Measurements from ENCODE around the gene SERGEF.

Gene SERGEF

GRCh38 chr11:17855531-17856290 lies 157.1 kb downstream of the SERGEF start:
- Histone ChIP-seq H3K4me3 (replicated peaks; ENCODE audit: insufficient read depth, low read length) (no peak overlapping the region), H3K27me3 (ENCODE audit: insufficient read depth, poor library complexity, severe bottlenecking) (no peaks in the 10 kb centered on the region), H3K27ac (replicated peaks) (no peak overlapping the region)
- no peak for TF ChIP-seq CTCF (IDR thresholded peaks at IDR 0.05; ENCODE audit: insufficient read depth, low read length)
- TF ChIP-seq REST (IDR thresholded peaks at IDR 0.05; ENCODE audit: insufficient replicate concordance, low read depth): no peak
- TF ChIP-seq SPI1 (IDR thresholded peaks at IDR 0.05; ENCODE audit: borderline replicate concordance, low read depth): no peak
- no peak for TF ChIP-seq GABPA (IDR thresholded peaks at IDR 0.05; ENCODE audit: low read depth)
- no peak for TF ChIP-seq POLR2AphosphoS5 (IDR thresholded peaks at IDR 0.05; ENCODE audit: low read depth)
- DNase-seq (ENCODE audit: low read depth in 1 of 2, low spot score in 1 of 2): no peak

GRCh38 chr11:17853280-17853679 lies 159.6 kb downstream of the SERGEF start:
- no peak for DNase-seq (ENCODE audit: low read depth in 1 of 2, low spot score in 1 of 2)
- no peak overlapping the region for H3K27ac ChIP-seq (replicated peaks)
- no peak for TF ChIP-seq SPI1 (IDR thresholded peaks at IDR 0.05; ENCODE audit: borderline replicate concordance, low read depth)
- no peak for TF ChIP-seq REST (IDR thresholded peaks at IDR 0.05; ENCODE audit: insufficient replicate concordance, low read depth)
- no peak for TF ChIP-seq POLR2AphosphoS5 (IDR thresholded peaks at IDR 0.05; ENCODE audit: low read depth)
- TF ChIP-seq GABPA (IDR thresholded peaks at IDR 0.05; ENCODE audit: low read depth): no peak
- TF ChIP-seq CTCF (IDR thresholded peaks at IDR 0.05; ENCODE audit: insufficient read depth, low read length): no peak
- no peak overlapping the region for H3K4me3 ChIP-seq (replicated peaks; ENCODE audit: insufficient read depth, low read length)
- H3K27me3 ChIP-seq (ENCODE audit: insufficient read depth, poor library complexity, severe bottlenecking): no peaks in the 10 kb centered on the region

GRCh38 chr11:17852246-17852645 lies 160.6 kb downstream of the SERGEF start:
- DNase-seq (ENCODE audit: low read depth in 1 of 2, low spot score in 1 of 2): no peak
- TF ChIP-seq GABPA (IDR thresholded peaks at IDR 0.05; ENCODE audit: low read depth) (no peak), POLR2AphosphoS5 (IDR thresholded peaks at IDR 0.05; ENCODE audit: low read depth) (no peak), REST (IDR thresholded peaks at IDR 0.05; ENCODE audit: insufficient replicate concordance, low read depth) (no peak), CTCF (IDR thresholded peaks at IDR 0.05; ENCODE audit: insufficient read depth, low read length) (no peak), SPI1 (IDR thresholded peaks at IDR 0.05; ENCODE audit: borderline replicate concordance, low read depth) (no peak)
- Histone ChIP-seq H3K4me3 (replicated peaks; ENCODE audit: insufficient read depth, low read length) (no peak overlapping the region), H3K27ac (replicated peaks) (no peak overlapping the region), H3K27me3 (ENCODE audit: insufficient read depth, poor library complexity, severe bottlenecking) (no peaks in the 10 kb centered on the region)

All from HL-60 (cell line).